Measurements from ENCODE around the gene FANK1.

DNA sequence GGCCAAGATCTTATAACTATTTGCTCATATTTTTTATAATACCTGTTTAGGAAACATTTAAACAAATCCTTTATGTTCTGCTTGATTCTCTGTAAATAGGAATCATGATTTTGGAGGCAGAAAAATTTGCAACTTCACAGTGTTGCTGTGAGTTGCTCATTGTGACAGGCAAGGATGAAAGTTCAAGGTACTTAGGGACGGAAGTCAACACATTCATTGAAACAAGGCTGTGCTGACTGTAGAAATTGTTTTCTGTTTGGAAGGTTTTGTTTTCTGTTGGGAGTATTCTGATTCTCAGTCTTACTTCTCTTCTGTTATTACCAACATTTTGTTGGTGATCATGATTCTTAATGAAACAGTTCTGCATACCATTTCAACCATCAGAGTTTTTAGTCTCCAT, 54.9 kb downstream of the FANK1 start:
- TF ChIP-seq, protein P1, sequence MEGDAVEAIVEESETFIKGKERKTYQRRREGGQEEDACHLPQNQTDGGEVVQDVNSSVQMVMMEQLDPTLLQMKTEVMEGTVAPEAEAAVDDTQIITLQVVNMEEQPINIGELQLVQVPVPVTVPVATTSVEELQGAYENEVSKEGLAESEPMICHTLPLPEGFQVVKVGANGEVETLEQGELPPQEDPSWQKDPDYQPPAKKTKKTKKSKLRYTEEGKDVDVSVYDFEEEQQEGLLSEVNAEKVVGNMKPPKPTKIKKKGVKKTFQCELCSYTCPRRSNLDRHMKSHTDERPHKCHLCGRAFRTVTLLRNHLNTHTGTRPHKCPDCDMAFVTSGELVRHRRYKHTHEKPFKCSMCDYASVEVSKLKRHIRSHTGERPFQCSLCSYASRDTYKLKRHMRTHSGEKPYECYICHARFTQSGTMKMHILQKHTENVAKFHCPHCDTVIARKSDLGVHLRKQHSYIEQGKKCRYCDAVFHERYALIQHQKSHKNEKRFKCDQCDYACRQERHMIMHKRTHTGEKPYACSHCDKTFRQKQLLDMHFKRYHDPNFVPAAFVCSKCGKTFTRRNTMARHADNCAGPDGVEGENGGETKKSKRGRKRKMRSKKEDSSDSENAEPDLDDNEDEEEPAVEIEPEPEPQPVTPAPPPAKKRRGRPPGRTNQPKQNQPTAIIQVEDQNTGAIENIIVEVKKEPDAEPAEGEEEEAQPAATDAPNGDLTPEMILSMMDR (IDR thresholded peaks at IDR 0.05) = no peak
- no peak for TF ChIP-seq POLR2A (IDR thresholded peaks at IDR 0.05)
